Kidney (tissue), 14 donors: ENCODE results near the gene DDB1. TPM values are rescaled to one million over a fixed set of nuclear protein-coding genes. Genes with fewer than 3 reads are reported as not detected.
A peak's percentile ranks its signal among the peaks of the same experiment; 100 is the strongest.

ENCODE experiments used
- DNase-seq, 5 donors: peaks; one replicate each; pipeline ENCODE4 v3.0.0-alpha.2; 2013 to 2020
- FAIRE-seq: peaks from 2 replicates; lab custom pipeline; 2012; peaks lifted over from hg19 to GRCh38; lab: Jason Lieb, UNC
- H3K27ac ChIP-seq, 2 donors: one replicate each; pipeline ENCODE4 v1.7.0; 2013; ENCODE audit warnings: low read depth in 2 of 2, low read length in 2 of 2, inconsistent platforms in 1 of 2
- H3K27me3 ChIP-seq: one replicate; pipeline ENCODE4 v1.7.1; 2013; ENCODE audit warnings: low read length, inconsistent platforms; ENCODE audit not compliant: control insufficient read depth, insufficient read depth
- H3K36me3 ChIP-seq, 3 donors: one replicate each; pipeline versions ENCODE4 v1.7.0 to v1.7.1; 2013; ENCODE audit warnings: low read length in 3 of 3, control low read depth in 1 of 3, inconsistent platforms in 1 of 3; ENCODE audit not compliant: insufficient read depth in 3 of 3, control insufficient read depth in 2 of 3
- H3K4me1 ChIP-seq, 3 donors: one replicate each; pipeline versions ENCODE4 v1.7.0 to v1.7.1; 2013; ENCODE audit warnings: low read length in 3 of 3, inconsistent platforms in 1 of 3, low read depth in 1 of 3; ENCODE audit not compliant: control insufficient read depth in 2 of 3, insufficient read depth in 2 of 3
- H3K4me3 ChIP-seq, 3 donors: one replicate each; pipeline versions ENCODE4 v1.7.0 to v1.8.1; 2013; ENCODE audit warnings: low read length in 3 of 3, control low read depth in 1 of 3, inconsistent platforms in 1 of 3
- H3K9ac ChIP-seq, 3 donors: one replicate each; pipeline versions ENCODE4 v1.7.0 to v1.7.1; 2013; ENCODE audit warnings: low read length in 3 of 3, control low read depth in 1 of 3, inconsistent platforms in 1 of 3
- H3K9me3 ChIP-seq, 3 donors: one replicate each; pipeline versions ENCODE4 v1.7.0 to v1.7.1; 2013; ENCODE audit warnings: low read length in 3 of 3, control low read depth in 1 of 3, inconsistent platforms in 1 of 3; ENCODE audit not compliant: control insufficient read depth in 2 of 3, insufficient read depth in 1 of 3
- intact Hi-C: fragments of 100-400 bp; cut with DNase I; formaldehyde crosslinking; loops from one replicate; pipeline ENCODE4 v1.11.1; 2022
- polyA plus RNA-seq: library from polyadenylated mRNA; stranded (reverse); fragments of 350-450 nt; fragmentation: Illumina TruSeq; extraction: RNeasy Lipid Tissue Mini Kit (QIAGEN cat#74804); gene quantifications from one replicate; pipeline ENCODE4 v1.2.3, GENCODE V29; 2014; ENCODE audit warnings: low read depth, low replicate concordance; ENCODE audit not compliant: insufficient read depth
- total RNA-seq: library from RNA; stranded (reverse); fragmentation: NEBNext Ultra II Directional; extraction: Animal tissue kit (Norgen Biotek cat#: 25700); gene quantifications from one replicate; pipeline ENCODE4 v1.2.1, GENCODE V29; 2021
- TF ChIP-seq, protein P1 (sequence below): IDR thresholded peaks from 3 replicates; pipeline ENCODE4 v1.5.1; 2012; ENCODE audit warnings: mild to moderate bottlenecking, moderate library complexity, borderline replicate concordance; ENCODE audit not compliant: insufficient read depth; ENCODE audit errors: extremely low read depth
- donor health status: control.
- donor health status: control.
- donor health status: control.
- donor health status: control.
- donor health status: control.
- donor health status: DM: yes; HTN: yes; CAD: no.
- donor health status: Normal renal cell carcinoma (clear cell type).

DDB1 gene
- total and polyA plus RNA-seq, 2 donors from 2014 or later = 131 to 185 TPM

DNA sequence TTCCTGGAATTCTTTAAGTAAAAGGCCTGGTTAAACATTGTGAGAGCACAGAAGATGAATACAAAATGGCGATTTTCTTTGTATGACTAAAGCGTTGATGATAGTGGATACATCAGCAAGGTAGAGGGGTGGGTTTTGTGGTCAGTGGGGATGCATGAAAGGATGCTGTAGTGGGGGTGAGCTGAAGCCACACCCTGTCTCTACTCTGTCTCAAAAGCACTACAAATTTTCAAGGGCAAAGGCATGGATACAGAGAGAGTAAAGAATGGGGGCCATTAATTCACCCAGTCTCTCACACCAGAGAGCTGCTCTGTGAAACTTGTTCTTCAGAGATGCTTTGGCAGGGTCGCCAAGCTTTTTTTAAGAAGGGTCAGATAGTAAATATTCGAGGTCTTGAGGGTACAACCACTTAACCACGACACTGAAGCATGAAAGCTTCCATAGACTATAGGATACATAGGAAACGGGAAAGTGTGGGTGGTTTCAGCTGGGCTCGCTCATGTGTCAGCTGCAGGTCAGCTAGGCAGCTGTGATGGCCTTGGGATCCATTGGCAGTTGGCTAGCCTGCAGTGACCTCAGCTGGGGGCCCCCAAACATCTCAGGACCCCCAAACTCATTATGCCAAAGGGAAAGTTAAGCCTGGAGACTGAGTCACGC lies 37.6 kb upstream of the DDB1 start:
- no peak overlapping the region for H3K4me3 ChIP-seq
- DNase-seq (no peak), FAIRE-seq (no peak)
- no peak overlapping the region for H3K27ac ChIP-seq
- H3K9me3 ChIP-seq = no peaks in the 10 kb centered on the region
- no peaks in the 10 kb centered on the region for H3K27me3 ChIP-seq
- H3K36me3 ChIP-seq = peaks cover 10 to 35% (median 13%) of the 10 kb centered on the region in 3 donors
- H3K9ac ChIP-seq = no peak overlapping the region
- H3K4me1 ChIP-seq = peaks cover 0 to 5% (median 5%) of the 10 kb centered on the region in 3 donors
- TF ChIP-seq, protein P1, sequence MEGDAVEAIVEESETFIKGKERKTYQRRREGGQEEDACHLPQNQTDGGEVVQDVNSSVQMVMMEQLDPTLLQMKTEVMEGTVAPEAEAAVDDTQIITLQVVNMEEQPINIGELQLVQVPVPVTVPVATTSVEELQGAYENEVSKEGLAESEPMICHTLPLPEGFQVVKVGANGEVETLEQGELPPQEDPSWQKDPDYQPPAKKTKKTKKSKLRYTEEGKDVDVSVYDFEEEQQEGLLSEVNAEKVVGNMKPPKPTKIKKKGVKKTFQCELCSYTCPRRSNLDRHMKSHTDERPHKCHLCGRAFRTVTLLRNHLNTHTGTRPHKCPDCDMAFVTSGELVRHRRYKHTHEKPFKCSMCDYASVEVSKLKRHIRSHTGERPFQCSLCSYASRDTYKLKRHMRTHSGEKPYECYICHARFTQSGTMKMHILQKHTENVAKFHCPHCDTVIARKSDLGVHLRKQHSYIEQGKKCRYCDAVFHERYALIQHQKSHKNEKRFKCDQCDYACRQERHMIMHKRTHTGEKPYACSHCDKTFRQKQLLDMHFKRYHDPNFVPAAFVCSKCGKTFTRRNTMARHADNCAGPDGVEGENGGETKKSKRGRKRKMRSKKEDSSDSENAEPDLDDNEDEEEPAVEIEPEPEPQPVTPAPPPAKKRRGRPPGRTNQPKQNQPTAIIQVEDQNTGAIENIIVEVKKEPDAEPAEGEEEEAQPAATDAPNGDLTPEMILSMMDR = no peak
- intact Hi-C loops = no loop called here

DNA sequence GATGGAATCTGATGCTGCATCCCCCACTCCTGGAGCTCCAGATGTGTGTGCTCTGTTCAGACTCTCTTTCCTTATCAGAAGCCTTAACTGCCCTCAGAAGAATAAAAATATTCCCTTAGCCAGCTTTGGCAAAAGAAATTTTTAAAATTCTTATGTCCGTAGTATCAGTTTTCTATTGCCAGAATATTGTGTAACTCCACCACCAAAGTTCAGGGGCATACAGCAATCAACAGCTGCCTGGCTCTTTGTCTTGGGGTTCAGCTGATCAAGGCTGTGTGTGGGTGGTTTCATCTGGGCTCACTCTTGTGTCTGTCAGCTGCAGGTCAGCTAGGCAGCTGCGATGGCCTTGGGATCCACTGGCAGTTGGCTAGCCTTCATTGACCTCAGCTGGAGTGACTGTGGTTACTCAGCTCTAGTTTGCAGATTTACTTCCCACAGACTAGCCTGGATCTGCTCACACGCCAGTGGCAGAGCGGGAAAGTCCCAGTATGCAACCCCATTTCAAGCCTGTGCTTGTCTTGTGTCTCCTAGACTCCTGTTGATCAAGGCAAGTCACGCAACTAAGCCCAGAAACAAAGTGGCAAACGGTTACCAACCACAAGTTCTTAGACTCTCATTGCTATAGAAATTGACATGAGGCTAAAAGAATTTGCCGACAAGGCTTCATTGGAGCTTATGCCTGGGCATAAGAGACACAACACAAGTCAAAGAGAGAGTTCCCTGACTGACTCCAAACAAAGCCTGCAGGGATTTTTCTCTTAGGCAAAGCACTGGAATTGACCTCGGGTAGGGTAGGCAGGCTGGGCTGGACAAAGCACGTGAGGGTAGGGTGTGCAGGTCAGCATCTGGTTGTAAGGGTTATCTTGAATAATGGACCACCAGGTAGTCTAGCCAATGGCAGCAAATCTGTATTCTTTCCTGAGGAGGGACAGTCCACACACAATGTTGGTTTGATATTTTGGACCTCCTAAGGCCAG lies 36.8 kb upstream of the DDB1 start:
- FAIRE-seq (no peak), DNase-seq (peak in 1 of 5 donors; percentile 91)

DNA sequence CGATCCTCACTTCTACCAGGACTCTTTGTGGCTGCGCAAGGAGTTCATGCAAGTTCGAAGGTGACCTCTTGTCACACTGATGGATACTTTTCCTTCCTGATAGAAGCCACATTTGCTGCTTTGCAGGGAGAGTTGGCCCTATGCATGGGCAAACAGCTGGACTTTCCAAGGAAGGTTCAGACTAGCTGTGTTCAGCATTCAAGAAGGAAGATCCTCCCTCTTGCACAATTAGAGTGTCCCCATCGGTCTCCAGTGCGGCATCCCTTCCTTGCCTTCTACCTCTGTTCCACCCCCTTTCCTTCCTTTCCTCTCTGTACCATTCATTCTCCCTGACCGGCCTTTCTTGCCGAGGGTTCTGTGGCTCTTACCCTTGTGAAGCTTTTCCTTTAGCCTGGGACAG lies 35.7 kb upstream of the DDB1 start:
- DNase-seq = no peak
- Histone ChIP-seq H3K36me3 (peaks cover 10 to 43% (median 16%) of the 10 kb centered on the region in 3 donors), H3K4me1 (peaks cover 0 to 5% (median 5%) of the 10 kb centered on the region in 3 donors), H3K27ac (no peak overlapping the region), H3K9me3 (no peaks in the 10 kb centered on the region), H3K9ac (no peak overlapping the region), H3K27me3 (no peaks in the 10 kb centered on the region), H3K4me3 (no peak overlapping the region)
- intact Hi-C loops = no loop called here
- TF ChIP-seq, protein P1 = no peak
- FAIRE-seq = no peak

More for the DNA sequence above, 36.8 kb upstream of the DDB1 start:
- TF ChIP-seq, protein P1 = no peak
- Histone ChIP-seq H3K27ac (no peak overlapping the region), H3K9ac (no peak overlapping the region), H3K4me3 (no peak overlapping the region), H3K9me3 (no peaks in the 10 kb centered on the region), H3K27me3 (no peaks in the 10 kb centered on the region), H3K4me1 (peaks cover 0 to 5% (median 5%) of the 10 kb centered on the region in 3 donors), H3K36me3 (peaks cover 10 to 36% (median 13%) of the 10 kb centered on the region in 3 donors)
- intact Hi-C loops = no loop called here
